HG03045 (cell line): Measurements from ENCODE around the gene SGO2.
A peak's percentile ranks its signal among the peaks of the same experiment; 100 is the strongest.

Experiments
- ATAC-seq: cut with Tn5 transposase; IDR thresholded peaks from one replicate; pipeline ENCODE4 v1.9.1; 2021; ENCODE audit warnings: mild to moderate bottlenecking, moderate library complexity; ENCODE audit not compliant: unreplicated experiment

SGO2 gene, protein sequence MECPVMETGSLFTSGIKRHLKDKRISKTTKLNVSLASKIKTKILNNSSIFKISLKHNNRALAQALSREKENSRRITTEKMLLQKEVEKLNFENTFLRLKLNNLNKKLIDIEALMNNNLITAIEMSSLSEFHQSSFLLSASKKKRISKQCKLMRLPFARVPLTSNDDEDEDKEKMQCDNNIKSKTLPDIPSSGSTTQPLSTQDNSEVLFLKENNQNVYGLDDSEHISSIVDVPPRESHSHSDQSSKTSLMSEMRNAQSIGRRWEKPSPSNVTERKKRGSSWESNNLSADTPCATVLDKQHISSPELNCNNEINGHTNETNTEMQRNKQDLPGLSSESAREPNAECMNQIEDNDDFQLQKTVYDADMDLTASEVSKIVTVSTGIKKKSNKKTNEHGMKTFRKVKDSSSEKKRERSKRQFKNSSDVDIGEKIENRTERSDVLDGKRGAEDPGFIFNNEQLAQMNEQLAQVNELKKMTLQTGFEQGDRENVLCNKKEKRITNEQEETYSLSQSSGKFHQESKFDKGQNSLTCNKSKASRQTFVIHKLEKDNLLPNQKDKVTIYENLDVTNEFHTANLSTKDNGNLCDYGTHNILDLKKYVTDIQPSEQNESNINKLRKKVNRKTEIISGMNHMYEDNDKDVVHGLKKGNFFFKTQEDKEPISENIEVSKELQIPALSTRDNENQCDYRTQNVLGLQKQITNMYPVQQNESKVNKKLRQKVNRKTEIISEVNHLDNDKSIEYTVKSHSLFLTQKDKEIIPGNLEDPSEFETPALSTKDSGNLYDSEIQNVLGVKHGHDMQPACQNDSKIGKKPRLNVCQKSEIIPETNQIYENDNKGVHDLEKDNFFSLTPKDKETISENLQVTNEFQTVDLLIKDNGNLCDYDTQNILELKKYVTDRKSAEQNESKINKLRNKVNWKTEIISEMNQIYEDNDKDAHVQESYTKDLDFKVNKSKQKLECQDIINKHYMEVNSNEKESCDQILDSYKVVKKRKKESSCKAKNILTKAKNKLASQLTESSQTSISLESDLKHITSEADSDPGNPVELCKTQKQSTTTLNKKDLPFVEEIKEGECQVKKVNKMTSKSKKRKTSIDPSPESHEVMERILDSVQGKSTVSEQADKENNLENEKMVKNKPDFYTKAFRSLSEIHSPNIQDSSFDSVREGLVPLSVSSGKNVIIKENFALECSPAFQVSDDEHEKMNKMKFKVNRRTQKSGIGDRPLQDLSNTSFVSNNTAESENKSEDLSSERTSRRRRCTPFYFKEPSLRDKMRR

DNA sequence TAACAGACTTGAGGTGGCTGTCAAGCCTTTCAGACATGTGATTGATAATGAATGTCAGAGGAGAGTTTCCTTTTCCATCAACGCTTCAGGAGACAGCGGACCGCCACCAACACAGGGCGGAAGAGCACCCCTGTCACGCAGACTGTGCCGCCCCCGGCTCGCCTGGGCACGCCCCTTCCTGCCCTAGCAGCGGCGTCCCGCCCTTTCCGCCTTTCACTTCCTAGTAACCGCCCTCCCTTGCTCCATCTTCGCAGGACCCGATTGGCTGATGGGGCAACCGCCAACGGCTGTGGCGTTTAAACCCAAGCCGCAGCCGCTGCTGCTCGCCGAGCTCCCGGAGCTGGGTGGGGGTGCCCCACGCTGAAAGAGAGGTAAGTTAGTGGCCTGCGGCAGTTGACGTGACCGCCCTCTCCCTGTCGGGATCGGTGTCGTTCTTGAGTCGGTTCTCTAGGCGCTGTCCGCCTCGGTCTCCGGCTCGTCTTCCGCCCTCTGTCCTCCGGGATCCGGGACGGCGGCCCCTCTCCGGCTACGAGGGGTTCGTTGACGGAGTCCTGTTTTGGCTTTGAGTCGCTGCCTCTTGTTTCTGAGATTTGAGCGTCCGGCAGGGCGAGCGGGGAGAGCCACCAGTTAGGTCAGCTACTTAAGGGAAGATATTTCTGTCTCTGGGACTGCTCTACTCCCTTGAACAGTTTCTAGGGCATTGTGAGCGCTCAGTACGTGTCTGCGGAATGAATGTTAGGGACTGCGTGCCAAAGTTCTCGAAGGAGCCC lies at the start of gene SGO2:
Gene SGO2 (plus strand): TSS at position 326 of the 770 bp plus-strand sequence. CDS start 6,769 bp downstream, outside the sequence.
- peak; percentile 100 for ATAC-seq

DNA sequence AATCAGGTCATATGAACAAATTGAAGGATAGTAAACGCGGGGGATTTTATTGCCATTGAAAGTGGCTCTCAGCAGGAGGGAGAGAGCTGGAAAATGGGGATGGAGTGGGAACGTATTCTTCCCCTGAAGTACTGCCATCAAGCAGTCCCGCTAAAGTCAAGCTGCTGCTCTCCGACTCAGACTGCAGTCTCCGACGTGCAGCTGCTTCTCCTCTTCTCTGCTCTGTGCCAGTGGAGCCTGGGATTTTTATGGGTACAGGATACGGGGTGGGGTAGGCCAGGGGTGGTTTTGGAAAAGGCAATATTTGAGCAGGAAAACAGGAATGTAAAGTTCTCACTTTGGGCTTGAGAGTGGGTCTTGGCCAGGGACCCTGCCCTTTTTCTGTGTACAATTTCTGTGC lies 49.2 kb upstream of the SGO2 start:
- ATAC-seq, result no peak

GRCh38 chr2:200477667-200478131 lies 48.3 kb upstream of the SGO2 start:
- no peak for ATAC-seq

DNA sequence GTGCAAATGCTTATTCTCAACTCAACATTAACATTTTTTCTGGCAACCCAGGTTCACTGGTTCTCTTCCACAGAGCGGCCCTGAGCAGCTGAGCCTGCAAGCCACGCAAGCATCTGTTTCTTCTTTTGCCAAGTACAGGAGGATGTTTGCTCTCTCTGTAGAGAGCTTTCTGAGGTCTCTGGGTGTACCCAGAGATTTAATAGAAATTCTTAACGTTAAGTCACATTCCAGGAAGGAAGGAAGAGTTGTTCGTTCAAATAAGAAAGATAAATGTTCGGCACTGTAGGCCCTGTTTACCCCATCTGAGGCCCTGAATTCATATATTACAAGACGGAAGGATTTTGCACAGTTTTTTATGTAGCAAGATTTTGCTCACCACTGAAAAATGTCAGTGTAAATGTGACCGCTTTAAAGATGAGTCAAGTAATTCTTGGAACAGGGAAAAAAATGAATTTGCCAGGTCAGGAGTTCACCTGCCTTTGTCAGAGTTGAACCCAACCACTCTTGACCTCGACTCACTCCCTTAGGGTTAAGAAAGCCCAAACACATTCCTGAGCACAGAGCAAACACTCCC lies 46.2 kb upstream of the SGO2 start:
- no peak for ATAC-seq

DNA sequence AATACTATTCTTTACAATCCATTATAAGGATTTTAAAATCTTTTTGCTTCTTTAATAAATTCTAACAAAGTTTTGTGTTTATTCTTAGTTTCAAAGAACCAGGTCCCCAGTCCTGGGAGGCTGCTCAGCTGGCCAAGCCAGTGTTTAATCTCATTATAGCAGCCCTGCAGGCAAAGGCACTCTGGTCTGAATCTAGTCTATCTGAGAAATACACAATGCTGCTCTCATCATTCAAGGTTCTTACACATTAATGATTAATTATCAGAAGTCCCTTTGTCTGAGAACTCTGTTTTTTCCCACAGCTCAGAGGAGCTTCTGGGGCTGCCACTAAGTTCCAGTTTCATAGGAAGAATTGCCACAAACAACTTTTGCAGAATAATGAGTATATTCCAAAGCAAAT lies 43.8 kb upstream of the SGO2 start:
- ATAC-seq, result no peak

DNA sequence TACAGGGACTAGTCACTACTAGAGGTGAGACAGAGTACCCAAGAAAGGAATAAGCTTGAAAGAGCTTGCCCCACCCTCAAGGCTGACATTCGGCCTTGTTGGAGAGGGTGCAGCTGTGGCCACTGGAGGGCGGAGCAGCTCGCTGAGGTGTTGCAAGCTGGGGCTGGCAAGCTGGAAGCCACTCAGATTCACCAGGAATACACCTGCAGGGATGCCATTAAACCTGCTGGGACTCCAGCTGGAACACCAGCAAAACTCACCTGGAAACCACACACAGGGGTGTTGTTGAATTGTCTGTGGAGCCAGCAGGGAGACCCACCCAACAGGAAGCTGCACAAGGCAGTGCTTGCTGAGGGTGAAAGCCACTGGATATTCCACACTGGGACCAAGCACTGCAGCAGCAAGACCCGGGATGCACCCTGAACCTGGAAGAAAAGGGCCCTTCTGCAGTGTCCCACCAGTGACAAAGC lies 42.2 kb upstream of the SGO2 start:
- ATAC-seq, result no peak

DNA sequence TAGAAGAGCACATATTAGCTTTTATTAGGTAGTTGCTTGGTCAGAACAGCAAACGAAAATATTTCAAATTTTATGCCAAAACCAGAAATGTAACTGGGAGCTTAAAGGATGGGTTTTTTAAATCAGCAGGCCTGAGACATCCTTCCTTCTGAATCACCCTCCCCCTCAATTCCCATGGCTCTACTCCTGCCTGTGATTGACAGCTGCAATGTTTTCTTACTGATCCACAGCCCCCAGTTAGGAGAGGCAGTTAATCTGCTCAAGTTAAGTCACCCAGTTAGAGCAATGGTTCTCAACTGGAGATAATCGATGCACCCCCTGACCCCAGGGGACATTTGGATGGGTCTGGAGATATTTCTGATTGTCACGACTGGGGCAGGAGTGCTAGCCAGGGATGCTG lies 41.1 kb upstream of the SGO2 start:
- ATAC-seq, result no peak

DNA sequence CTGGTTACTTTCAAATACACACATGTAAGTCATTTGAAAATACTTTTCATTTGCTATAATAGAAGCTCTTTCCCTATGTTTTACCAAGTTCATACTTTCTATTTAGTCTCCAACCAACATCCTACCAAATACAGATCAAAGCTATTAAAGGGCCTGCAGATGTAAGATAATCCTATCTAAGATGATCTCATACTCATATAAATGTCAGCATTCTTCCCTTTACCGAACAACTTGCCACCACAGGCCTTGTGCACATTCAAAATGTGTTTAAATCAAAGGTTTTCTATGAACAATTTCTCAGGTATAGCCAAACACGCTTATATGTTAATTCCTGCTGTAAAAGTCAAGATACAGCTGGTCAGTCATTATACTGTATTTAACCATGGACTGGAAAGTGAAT lies 39.5 kb upstream of the SGO2 start:
- no peak for ATAC-seq

DNA sequence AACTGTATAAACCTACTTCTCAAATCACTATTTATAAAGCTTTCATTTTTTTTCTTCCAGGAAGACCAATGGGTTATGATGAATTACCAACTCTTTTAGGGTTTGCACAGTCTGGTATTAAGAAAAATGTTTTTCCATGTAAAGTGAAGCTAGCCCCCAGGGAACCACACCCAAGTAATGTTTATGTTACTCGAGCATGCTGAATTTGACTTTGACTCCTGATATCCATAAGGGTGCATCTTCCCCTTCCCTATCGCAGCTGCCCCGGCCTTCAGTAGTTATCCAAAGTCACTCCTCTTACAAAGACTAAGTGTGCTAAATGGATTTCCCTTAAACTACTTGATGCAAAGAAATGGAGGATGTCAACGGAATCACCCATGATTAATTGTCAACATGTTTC lies 37.8 kb upstream of the SGO2 start:
- ATAC-seq, result no peak

DNA sequence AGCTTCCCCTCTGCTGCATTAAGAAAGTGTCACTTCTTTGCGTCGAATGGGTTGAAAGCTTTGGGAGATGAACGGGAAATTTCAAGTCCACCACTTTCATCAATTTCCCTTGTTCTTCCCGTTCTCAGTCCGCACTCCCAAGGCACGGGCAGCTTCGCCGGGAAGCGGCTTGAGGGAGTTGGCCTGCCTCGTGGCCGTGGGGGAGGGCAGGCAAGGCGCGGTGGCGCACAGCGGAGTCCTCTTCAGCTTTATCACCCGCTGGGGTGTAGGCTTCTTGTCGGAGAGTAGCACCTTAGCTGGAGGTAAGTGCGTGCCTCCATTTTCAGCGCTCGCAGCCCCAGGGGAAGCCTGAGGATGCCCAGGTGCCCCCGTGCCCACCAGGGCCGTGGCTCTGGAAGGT lies 36.0 kb upstream of the SGO2 start:
- ATAC-seq, result no peak

DNA sequence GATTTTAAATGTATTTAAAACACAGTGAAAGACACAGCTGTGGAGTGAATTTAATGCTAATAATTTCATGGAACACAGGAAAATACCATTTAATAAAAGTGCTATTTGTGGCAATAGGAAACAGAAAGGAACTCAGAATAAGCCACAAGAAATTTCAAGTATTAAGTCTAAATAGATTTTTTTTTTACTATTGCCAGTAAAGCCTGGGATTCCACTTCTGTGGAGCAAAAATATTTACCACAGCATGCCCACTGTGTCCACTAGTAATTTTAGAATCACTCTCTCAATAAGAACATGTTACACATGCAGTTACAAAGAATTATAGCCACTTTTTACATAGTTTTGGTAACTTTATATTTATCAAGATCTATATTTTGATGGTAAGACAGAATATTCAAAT lies 33.4 kb upstream of the SGO2 start:
- no peak for ATAC-seq

- ATAC-seq, result no peak
Observed at GRCh38 chr2:200494048-200494447, 32.0 kb upstream of the SGO2 start.

- ATAC-seq, result no peak
Observed at GRCh38 chr2:200496696-200497095, 29.3 kb upstream of the SGO2 start.

GRCh38 chr2:200498402-200499162 lies 27.4 kb upstream of the SGO2 start:
- no peak for ATAC-seq

GRCh38 chr2:200502196-200502595 lies 23.8 kb upstream of the SGO2 start:
- ATAC-seq, result no peak

DNA sequence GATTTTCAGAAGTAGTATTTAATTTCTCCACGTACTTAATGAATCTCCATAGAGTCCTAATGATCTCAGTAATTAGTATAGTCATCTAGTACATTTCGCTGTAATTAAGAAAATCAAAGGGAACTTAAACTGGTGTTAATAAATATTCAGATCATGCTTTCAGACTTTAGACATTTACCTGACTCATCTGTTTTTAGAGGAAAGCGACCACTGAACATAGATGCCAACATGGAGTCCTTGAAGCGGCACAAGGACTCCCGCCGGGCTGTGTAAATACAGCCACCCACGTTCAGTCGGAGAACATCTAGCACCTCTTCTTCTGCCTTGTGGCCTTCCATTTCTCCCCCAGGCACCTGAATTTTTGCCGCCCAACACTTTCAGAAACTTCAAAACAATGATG lies 19.3 kb upstream of the SGO2 start:
- ATAC-seq, result no peak

- ATAC-seq, result no peak
Observed at GRCh38 chr2:200507179-200507578, 18.8 kb upstream of the SGO2 start.

DNA sequence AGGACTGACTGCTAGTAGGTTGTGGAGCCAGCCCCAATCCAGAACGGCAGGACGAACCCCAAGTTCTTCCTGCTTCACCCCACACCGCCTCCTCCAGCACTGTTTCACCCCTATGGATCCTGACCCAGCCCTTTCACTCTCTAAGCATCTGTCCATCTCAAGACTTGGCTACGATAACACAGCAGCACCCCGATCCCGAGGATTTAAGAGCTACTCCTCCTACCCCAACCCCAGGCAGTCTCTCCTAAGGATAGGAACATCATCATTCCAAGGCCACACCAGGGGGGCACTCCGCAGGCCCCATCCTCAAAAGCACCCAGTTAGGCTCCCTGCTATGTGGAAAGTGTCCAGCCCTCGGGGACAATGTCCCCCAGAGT lies 16.8 kb upstream of the SGO2 start:
- ATAC-seq, result peak; percentile 5
